CD14-positive monocyte (primary cell): ENCODE data around the gene SSR1. TPM values are rescaled to one million over a fixed set of nuclear protein-coding genes. Genes with fewer than 3 reads are reported as not detected.
"Not testable (repeated sequence)": the region's sequence is repeated elsewhere in the genome, so short reads cannot be mapped to it uniquely, and the experiment has no call there.

Source experiments
- DNase-seq, 3 donors: peaks; one replicate each; pipeline ENCODE4 v3.0.0-alpha.2; 2011 to 2022
- H2AFZ ChIP-seq: 2 replicates; pipeline ENCODE4 v1.6.0; 2012; ENCODE audit warnings: mild to moderate bottlenecking, low read depth, low read length, inconsistent platforms; ENCODE audit not compliant: insufficient read depth, poor library complexity, severe bottlenecking
- H3K27ac ChIP-seq, 2 donors: 1 replicate in 1 of 2; 2 replicates in 1 of 2; pipeline ENCODE4 v1.5.1; 2012 to 2013; ENCODE audit warnings: low read length in 2 of 2, control low read depth in 1 of 2, inconsistent platforms in 1 of 2, low read depth in 1 of 2, mild to moderate bottlenecking in 1 of 2
- H3K27me3 ChIP-seq, 2 donors: one replicate each; pipeline versions ENCODE4 v1.6.0 to v1.6.1; 2011 to 2013; ENCODE audit warnings: low read length in 2 of 2; ENCODE audit not compliant: control insufficient read depth in 2 of 2, insufficient read depth in 2 of 2
- H3K36me3 ChIP-seq, 2 donors: replicated peaks in 1 of 2; 1 replicate in 1 of 2; 2 replicates in 1 of 2; pipeline versions ENCODE4 v1.5.1 to v1.6.1; 2012 to 2013; ENCODE audit warnings: low read length in 2 of 2, control low read depth in 1 of 2, inconsistent platforms in 1 of 2, mild to moderate bottlenecking in 1 of 2; ENCODE audit not compliant: insufficient read depth in 2 of 2, control insufficient read depth in 1 of 2
- H3K4me1 ChIP-seq, 2 donors: 1 replicate in 1 of 2; 2 replicates in 1 of 2; pipeline versions ENCODE4 v1.5.1 to v1.6.1; 2012 to 2013; ENCODE audit warnings: low read length in 2 of 2, control low read depth in 1 of 2, inconsistent platforms in 1 of 2, mild to moderate bottlenecking in 1 of 2, moderate library complexity in 1 of 2; ENCODE audit not compliant: insufficient read depth in 2 of 2, control insufficient read depth in 1 of 2
- H3K4me2 ChIP-seq: replicated peaks from 2 replicates; pipeline ENCODE3; 2012; ENCODE audit warnings: low read length, moderate library complexity, mild to moderate bottlenecking; ENCODE audit not compliant: poor library complexity, severe bottlenecking; ENCODE audit errors: extremely low read depth
- H3K4me3 ChIP-seq, 3 experiments: fragments of 200-600 bp in 1 of 3; sonication (generic) in 1 of 3; replicated peaks in 1 of 3; 1 replicate in 2 of 3; 2 replicates in 1 of 3; pipeline ENCODE4 v1.5.1; 2011 to 2013; ENCODE audit warnings: low read length in 3 of 3, mild to moderate bottlenecking in 3 of 3, control low read depth in 2 of 3, low read depth in 2 of 3, inconsistent platforms in 1 of 3, moderate library complexity in 1 of 3
- H3K79me2 ChIP-seq: 2 replicates; pipeline ENCODE4 v1.6.0; 2012; ENCODE audit warnings: mild to moderate bottlenecking, control low read depth, inconsistent platforms, low read length, moderate library complexity; ENCODE audit not compliant: insufficient read depth
- H3K9ac ChIP-seq: 2 replicates; pipeline ENCODE4 v1.6.0; 2017; ENCODE audit warnings: low read length, mild to moderate bottlenecking; ENCODE audit not compliant: insufficient read depth, poor library complexity, severe bottlenecking
- H3K9me3 ChIP-seq, 2 donors: replicated peaks in 1 of 2; 1 replicate in 1 of 2; 2 replicates in 1 of 2; pipeline versions ENCODE4 v1.5.1 to v1.6.1; 2012 to 2013; ENCODE audit warnings: low read length in 2 of 2, control low read depth in 1 of 2; ENCODE audit not compliant: control insufficient read depth in 1 of 2, insufficient read depth in 1 of 2
- H4K20me1 ChIP-seq: 2 replicates; pipeline ENCODE4 v1.6.0; 2012; ENCODE audit warnings: mild to moderate bottlenecking, low read length, control low read depth, moderate library complexity; ENCODE audit not compliant: insufficient read depth
- H3K27ac Mint-ChIP-seq, 7 donors: one replicate each; pipeline ENCODE4 v1.8.0; 2020; ENCODE audit warnings: mild to moderate bottlenecking in 7 of 7, mixed read lengths in 7 of 7, moderate library complexity in 6 of 7, inconsistent platforms in 2 of 7
- H3K27me3 Mint-ChIP-seq, 3 donors: one replicate each; pipeline ENCODE4 v1.8.0; 2021 to 2022; ENCODE audit warnings: low read depth in 3 of 3, mild to moderate bottlenecking in 3 of 3, mixed read lengths in 3 of 3, moderate library complexity in 3 of 3, inconsistent platforms in 1 of 3
- H3K36me3 Mint-ChIP-seq, 2 donors: one replicate each; pipeline ENCODE4 v1.8.0; 2020; ENCODE audit warnings: mixed read lengths in 2 of 2, inconsistent platforms in 1 of 2, mild to moderate bottlenecking in 1 of 2
- H3K4me1 Mint-ChIP-seq: one replicate; pipeline ENCODE4 v1.8.0; 2020; ENCODE audit warnings: mild to moderate bottlenecking, mixed read lengths
- H3K4me3 Mint-ChIP-seq, 2 donors: one replicate each; pipeline ENCODE4 v1.8.0; 2020; ENCODE audit warnings: mild to moderate bottlenecking in 2 of 2, mixed read lengths in 2 of 2, moderate library complexity in 1 of 2
- H3K9me3 Mint-ChIP-seq, 7 donors: one replicate each; pipeline ENCODE4 v1.8.0; 2020 to 2022; ENCODE audit warnings: mixed read lengths in 7 of 7, mild to moderate bottlenecking in 6 of 7, moderate library complexity in 6 of 7, inconsistent platforms in 2 of 7
- CTCF ChIP-seq: fragments of 200-600 bp; IDR thresholded peaks from one replicate; pipeline ENCODE4 v1.8.0; 2022; ENCODE audit warnings: antibody characterized with exemption, mild to moderate bottlenecking
- whole genome bisulfite sequencing: methylation state at CpG from one replicate; pipeline ENCODE4 v1.1.5; 2013; ENCODE audit warnings: missing lambda C conversion rate; ENCODE audit not compliant: insufficient coverage; 5-methylcytosine and 5-hydroxymethylcytosine counted together
- intact Hi-C, 2 donors: fragments of 100-400 bp; cut with micrococcal nuclease; formaldehyde crosslinking; loops; one replicate each; pipeline versions ENCODE4 v1.15.0 to v1.15.1; 2023
- polyA plus RNA-seq, 3 donors: library from polyadenylated mRNA; depleted of rRNA in 1 of 3; unstranded in 2 of 3; stranded (reverse) in 1 of 3; fragments of 300-500 nt in 2 of 3; fragments of >200 nt in 1 of 3; fragmentation: Illumina TruSeq in 2 of 3; gene quantifications; 1 replicate in 2 of 3; 2 replicates in 1 of 3; pipeline ENCODE4 v1.2.3, GENCODE V29; 2012 to 2021

SSR1 gene
- polyA plus RNA-seq, 3 donors = 59.1 to 302 (median 251) TPM

- peaks cover 0 to 2% (median 0%) of the 10 kb centered on the region in 7 donors for H3K9me3 Mint-ChIP-seq
- H3K27me3 Mint-ChIP-seq = peaks cover 0 to 1% (median 0%) of the 10 kb centered on the region in 3 donors
- Histone ChIP-seq H4K20me1 (peaks cover 13% of the 10 kb centered on the region), H3K27me3 (no peaks in the 10 kb centered on the region), H3K27ac (no peak overlapping the region), H3K4me2 (no peak overlapping the region), H2AFZ (no peak overlapping the region), H3K4me1 (peaks cover 24 to 32% of the 10 kb centered on the region in 2 donors), H3K79me2 (peaks cover 21% of the 10 kb centered on the region), H3K9me3 (no peaks in the 10 kb centered on the region), H3K9ac (no peak overlapping the region), H3K36me3 (no peaks in the 10 kb centered on the region), H3K4me3 (no peak overlapping the region)
- WGBS = no CpG with 5 or more reads among the region's 6 CpGs
- no peak for DNase-seq
- H3K27ac Mint-ChIP-seq = no peak overlapping the region
- no peak for TF ChIP-seq CTCF
- intact Hi-C loops = no loop called here
- H3K4me3 Mint-ChIP-seq = no peak overlapping the region
- H3K4me1 Mint-ChIP-seq = peaks cover 34% of the 10 kb centered on the region
- peaks cover 0 to 5% of the 10 kb centered on the region in 2 donors for H3K36me3 Mint-ChIP-seq
These were observed 3.0 kb upstream of the SSR1 start for GRCh38 chr6:7315948-7316365.

GRCh38 chr6:7315087-7315947, 2.3 kb upstream of the SSR1 start:
- H3K9me3 Mint-ChIP-seq, H3K9me3 ChIP-seq, H3K9ac ChIP-seq, H3K4me2 ChIP-seq, H3K27ac ChIP-seq, H3K36me3 ChIP-seq, H3K27me3 ChIP-seq, intact Hi-C loops, H2AFZ ChIP-seq, H3K4me3 ChIP-seq, DNase-seq, H3K27me3 Mint-ChIP-seq, H3K36me3 Mint-ChIP-seq, H3K4me3 Mint-ChIP-seq: not testable (repeated sequence)
- 89% methylated on average over 31 of the region's 34 CpGs for WGBS
- Histone ChIP-seq H3K79me2 (peaks cover 27% of the 10 kb centered on the region), H3K4me1 (peaks cover 24 to 37% of the 10 kb centered on the region in 2 donors), H4K20me1 (peaks cover 20% of the 10 kb centered on the region)
- H3K4me1 Mint-ChIP-seq = peaks cover 35% of the 10 kb centered on the region
- peak overlapping the region in 4 of 7 donors; percentile 4 to 71 (median 31) for H3K27ac Mint-ChIP-seq
